ENCODE results near the gene SECISBP2.

GRCh38 chr9:89281106-89281505, 37.2 kb upstream of the SECISBP2 start:
- TF ChIP-seq CTCF (IDR thresholded peaks at IDR 0.05), result no peak
- TF ChIP-seq EZH2phosphoT487 (IDR thresholded peaks at IDR 0.05; ENCODE audit: borderline replicate concordance, low read depth), result no peak
- no peak for TF ChIP-seq USF1 (IDR thresholded peaks at IDR 0.05; ENCODE audit: borderline replicate concordance, low read depth)
